AG08395 (cell line): ENCODE measurements around the gene GALNT7.
A peak's percentile ranks its signal among the peaks of the same experiment; 100 is the strongest.
"Not testable (repeated sequence)": the region's sequence is repeated elsewhere in the genome, so short reads cannot be mapped to it uniquely, and the experiment has no call there.

Experiments
- DNase-seq: peaks from one replicate; pipeline ENCODE4 v3.0.0; 2012; ENCODE audit warnings: mixed read lengths, low spot score

The GALNT7 gene, protein sequence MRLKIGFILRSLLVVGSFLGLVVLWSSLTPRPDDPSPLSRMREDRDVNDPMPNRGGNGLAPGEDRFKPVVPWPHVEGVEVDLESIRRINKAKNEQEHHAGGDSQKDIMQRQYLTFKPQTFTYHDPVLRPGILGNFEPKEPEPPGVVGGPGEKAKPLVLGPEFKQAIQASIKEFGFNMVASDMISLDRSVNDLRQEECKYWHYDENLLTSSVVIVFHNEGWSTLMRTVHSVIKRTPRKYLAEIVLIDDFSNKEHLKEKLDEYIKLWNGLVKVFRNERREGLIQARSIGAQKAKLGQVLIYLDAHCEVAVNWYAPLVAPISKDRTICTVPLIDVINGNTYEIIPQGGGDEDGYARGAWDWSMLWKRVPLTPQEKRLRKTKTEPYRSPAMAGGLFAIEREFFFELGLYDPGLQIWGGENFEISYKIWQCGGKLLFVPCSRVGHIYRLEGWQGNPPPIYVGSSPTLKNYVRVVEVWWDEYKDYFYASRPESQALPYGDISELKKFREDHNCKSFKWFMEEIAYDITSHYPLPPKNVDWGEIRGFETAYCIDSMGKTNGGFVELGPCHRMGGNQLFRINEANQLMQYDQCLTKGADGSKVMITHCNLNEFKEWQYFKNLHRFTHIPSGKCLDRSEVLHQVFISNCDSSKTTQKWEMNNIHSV

DNA sequence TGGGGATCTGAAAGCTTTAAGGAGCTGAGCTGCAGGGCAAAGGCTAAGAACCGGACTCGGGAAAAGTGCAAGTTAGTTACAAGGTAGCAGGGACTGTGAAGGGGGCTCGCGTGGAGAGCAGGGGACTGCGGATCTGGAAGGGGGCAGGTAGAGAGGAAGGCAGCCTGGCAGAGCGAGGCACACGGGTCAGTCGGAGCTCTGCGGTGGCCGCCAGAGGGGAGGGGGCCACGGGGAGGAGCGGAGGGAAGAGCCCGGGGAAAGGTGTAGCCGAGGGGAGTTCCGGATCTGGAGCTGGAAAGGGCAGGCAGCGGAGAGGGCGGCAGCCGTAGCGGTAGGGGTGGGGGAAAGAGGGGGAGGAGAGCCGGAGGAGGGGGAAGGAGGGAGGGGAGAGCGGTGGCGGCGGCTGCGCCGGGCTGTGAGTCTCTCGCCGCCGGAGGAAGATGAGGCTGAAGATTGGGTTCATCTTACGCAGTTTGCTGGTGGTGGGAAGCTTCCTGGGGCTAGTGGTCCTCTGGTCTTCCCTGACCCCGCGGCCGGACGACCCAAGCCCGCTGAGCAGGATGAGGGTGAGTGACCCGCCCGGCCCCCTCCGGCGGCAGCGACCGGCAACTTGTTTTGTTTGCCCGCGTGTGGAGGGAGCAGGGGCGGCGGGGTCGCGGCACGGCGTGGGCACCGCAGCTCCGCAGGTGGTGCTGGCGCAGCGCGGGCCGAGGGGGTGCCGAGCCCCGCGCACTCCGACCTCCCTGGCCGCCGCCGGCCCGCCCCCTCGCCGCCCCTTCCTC, at the start of gene GALNT7:
Gene GALNT7 (plus strand): TSS at position 416 of the 782 bp plus-strand sequence. CDS start 25 bp downstream, at position 441.
- DNase-seq = peak; percentile 53

DNA sequence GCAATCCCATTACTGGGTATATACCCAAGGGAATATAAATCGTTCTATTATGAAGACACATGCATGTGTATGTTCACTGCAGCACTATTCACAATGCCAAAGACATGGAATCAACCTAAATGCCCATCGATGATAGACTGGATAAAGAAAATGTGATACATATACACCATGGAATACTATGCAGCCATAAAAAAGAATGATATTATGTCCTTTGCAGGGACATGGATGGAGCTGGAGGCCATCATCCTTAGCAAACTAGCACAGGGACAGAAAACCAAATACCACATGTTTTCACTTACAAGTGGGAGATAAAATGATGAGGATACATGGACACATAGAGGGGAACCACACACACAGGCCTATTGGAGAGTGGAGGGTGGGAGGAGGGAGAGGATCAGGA, 49.8 kb upstream of the GALNT7 start:
- not testable (repeated sequence) for DNase-seq

DNA sequence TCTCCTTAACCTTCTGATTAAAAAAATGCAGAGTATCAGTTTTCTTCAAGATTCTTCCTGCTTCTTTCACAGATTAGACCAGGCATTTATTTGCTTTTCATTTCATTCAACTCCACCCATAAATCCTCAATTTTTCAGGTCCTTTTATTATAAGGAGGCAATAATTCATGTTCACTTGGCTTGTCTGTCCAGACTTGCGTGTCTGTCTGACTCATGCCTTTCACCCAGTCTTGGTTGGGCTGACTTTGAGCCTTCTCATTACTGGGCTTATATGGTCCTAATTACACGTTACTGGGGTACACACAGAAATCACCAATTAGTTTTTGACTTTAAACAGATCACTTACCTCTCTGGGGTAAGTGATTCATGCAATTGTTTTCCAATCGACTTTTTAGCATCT, 48.8 kb upstream of the GALNT7 start:
- DNase-seq = no peak

DNA sequence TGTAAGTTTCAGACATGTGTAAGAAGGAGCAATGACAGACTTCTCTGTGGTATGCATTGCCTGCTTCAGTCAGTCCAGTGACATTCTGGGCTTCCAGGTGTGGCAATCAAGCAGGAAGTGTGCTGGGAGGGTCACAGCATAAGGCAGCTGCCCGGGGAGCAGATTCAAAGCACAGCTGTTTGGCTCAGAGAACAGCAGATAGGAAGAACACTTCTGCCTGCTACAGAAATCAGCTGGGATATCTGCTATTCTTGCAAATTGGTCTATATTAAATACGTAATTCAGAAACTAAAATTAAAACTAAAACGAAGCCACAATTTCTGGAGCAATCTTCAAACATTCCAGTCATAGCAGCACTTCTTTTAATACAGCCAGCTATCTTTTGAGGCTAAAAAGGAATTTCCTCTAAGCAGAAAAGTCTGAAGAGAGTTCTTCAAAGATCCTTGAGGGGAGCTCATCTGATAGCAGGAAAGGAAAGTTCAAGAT, 47.5 kb upstream of the GALNT7 start:
- peak; percentile 6 for DNase-seq

DNA sequence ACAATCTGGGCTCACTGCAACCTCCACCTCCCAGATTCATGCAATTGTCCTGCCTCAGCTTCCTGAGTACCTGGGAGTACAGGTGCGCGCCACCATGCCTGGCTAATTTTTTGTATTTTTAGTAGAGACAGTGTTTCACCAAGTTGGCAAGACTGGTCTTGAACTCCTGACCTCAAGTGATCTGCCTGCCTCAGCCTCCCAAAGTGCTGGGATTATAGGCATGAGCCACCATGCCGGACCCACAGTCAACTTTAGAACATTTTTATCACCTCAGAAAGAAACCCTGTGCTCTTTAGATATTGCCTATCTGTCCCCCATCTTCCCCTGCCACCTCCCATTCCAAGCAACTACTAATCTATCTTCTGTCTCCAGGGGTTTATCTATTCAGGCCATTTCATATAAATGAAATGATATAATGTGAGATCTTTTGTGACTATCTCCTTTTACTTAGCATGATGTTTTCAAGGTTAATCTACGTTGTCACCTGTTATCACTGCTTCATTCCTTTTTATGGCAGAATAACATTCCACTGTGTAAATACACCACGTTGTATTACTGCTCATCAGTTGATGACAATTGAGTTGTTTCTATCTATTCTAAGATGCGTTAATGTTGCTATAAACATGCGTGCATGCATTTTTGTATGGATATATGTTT, 44.3 kb upstream of the GALNT7 start:
- no peak for DNase-seq

DNA sequence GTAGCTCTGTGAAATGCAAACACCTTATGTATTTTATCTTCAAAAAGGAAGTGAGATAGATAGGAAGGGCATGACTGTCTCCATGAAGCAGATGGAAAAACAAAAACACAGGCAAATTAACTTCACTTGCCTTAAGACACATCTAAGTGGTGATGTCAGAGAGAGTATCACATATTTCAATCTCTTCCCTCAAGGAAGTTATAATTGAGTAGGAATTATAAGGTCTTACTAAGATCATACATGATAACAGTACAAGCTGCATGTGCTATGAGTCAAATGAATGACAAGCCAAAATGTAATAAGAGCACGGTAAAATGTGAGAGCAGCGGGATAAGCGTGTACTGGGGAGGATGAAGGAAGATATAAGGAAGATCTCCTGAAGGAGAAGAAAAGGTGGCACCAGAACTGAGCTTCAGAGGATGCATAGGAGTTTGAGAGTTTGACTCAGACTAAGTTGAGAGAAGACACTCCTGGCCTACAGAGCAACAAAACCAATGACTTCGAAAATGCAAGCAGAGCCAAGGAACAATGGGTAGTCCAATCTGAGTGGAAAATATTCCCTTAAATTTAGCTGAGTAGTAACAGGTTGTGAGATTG, 43.3 kb upstream of the GALNT7 start:
- DNase-seq = no peak

DNA sequence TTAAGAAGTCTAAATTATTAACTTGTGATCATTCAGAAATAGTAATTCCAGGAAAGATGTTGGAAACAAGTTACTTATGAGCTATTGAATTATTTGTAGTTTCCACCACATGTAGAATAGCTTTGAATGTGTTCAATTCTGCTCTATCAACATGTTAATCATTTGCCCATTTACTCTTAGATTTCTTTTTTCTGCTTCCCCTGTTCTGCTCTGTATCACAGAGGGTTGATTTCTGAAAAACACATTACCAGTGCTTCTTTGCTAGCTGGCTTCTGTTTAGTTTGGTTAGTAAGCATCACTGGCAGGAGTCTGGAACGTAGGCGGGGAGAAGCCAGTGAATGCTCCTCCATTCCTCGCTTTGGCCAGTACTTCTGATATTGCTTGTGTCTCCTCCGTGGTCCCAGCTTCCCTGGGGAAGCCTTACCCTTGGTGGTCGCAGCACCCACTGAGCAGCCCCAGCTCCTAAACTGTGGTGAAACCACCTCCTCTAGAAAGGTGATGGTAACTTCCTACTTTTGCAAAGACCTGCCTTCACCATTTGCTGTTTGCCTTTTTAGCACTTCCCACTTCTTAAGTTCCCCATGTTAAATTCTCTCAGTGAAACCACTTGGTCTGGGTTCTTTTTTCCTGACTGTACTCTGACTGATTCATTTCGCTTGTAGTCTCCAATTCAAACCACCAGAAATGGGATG, 40.3 kb upstream of the GALNT7 start:
- no peak for DNase-seq

DNA sequence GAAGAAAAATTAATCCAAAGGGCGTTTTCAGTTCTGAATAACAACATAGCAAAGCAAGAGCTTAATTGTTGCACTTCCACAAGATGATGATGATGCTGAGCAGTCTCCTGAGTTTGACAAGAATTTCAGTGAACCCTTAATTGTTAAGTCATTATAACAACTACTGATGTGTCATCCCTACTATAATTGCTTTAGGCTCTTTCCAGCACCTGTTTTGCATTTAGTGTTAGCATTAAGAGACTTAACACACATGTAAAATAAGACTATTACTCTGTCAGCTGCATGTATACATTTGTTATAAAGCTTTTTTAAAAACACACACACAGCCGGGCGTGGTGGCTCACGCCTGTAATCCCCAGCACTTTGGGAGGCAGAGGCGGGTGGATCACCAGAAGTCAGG, 37.9 kb upstream of the GALNT7 start:
- DNase-seq = no peak

DNA sequence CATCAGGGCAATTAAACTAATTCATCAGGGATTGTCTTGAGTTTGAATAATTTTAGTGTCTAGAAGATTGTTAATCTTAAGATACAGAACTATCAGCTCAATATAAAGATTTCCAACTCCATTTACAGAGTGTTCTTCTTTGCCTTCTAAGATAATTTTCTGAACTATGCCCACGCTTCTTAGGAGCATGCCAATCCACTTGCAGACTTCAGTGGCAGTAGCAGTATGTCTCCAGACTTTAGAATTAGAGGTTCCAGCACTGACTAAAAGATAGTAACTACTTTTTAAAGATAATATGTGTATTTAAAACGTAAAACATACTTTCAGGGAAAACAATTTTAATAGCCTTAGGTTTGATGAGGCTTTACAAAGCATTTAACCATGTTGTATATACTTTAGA, 34.2 kb upstream of the GALNT7 start:
- DNase-seq = no peak

DNA sequence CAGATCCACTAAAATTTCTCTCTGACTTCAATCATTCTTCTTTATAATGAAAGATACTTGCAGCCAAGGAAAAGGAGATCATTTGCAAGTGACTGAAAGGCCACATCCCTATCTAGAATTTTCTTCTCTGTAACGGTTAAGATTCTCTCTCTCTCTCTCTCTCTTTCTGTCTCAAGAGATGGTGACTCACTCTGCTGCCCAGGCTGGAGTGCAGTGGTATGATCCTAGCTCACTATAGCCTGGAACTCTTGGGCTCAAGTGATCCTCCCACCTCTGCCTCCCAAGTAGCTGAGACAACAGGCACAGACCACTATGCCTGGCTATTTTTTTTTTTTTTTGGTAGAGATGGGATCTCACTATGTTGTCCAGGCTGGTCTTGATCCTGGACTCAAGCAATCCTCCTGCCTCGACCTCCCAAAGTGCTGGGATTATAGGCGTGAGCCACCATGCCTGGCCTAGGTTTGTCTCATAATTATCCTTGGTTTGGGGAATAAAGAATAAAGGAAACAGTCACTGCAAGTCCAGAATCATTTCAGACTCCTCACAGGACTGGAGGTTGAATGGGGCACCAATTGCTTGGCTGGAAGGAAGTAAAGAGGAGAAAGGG, 33.3 kb upstream of the GALNT7 start:
- no peak for DNase-seq

DNA sequence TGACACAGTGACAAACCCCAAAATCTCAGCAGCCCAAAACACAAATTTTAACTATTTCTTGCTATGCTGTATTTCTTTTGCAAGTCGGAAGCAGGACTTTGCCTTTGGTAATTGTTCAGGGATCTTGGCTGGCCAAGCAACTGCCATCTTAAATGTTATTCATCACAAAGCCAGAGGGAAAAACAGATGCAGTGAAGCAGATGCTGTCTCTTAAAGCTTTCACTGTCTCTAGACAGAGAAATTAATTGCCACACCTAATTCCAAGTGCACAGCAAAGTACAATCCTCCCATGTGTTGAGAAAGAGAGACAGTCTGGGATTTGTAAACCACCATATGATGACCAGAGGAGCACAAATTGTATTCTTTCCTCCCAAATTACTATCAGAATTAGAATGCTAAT, 30.0 kb upstream of the GALNT7 start:
- no peak for DNase-seq

DNA sequence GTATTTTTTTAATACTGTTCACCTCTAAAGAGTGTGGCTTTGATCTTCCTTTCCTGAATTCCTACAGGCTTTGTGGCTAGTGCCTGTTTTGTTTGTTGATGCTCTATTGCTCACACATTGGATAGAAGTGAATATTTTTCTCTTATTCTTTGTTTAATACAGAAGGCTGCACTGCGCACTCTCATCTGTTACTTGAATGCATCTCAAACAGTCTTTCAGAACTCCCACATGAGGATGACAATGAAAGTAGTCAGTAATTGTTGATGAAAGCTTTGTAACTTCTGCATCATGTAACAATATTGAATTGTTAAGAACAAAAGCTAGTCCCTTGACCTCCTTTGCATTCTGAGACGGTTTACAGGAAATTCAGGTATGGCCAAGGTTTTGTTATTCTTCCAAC, 29.1 kb upstream of the GALNT7 start:
- no peak for DNase-seq

DNA sequence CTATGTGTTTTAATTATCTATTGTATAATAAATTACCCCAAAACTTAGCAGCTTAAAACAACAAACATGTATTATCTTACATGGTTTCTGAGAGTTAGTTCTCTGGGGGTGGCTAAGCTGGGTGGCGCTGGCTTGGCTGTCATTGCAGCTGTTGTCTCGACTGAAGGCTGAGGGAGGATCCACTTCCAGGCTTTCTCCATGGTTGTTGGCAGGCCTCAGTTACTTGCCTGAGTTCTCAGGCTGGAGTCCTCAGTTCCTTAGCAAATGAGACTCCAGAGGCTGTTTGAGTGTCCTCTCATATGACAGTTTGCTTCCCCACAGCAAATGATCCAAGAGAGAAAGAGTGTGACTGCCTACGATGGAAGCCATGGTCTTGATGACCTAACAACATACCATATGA, 23.5 kb upstream of the GALNT7 start:
- no peak for DNase-seq

DNA sequence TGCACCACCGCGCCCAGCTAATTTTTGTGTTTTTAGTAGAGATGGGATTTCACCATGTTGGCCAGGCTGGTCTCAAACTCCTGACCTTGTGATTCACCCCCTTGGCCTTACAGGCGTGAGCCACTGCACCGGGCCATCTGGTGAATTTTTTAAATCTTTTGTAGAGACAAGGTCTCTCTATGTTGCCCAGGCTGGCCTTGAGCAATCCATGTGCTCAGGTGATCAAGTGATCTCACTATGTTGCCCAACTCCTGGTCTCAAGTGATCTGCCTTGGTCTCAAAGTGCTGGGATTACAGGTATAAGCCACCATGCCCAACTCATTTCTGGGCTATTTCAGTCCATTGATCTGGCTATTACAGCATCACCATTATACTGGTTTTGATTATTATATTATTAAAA, 22.2 kb upstream of the GALNT7 start:
- no peak for DNase-seq

DNA sequence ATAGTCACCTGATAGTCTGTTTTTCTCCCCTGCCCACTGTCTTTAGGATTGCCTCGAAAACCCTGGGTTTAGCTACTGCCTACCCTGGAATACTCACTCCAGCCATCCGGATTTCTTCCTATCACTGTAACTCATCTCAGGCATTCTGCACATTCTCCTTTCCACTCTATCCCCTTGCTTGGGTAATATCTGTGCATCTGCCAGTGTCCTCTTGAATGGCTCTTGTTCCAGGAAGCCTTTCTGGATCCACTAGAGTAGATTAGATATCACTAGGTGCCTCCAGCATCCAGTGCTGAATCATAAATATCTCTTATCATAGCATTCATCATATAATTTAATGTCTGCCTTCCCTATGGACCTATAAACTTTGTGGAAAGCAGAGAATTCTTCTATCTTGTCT, 17.1 kb upstream of the GALNT7 start:
- DNase-seq = no peak

DNA sequence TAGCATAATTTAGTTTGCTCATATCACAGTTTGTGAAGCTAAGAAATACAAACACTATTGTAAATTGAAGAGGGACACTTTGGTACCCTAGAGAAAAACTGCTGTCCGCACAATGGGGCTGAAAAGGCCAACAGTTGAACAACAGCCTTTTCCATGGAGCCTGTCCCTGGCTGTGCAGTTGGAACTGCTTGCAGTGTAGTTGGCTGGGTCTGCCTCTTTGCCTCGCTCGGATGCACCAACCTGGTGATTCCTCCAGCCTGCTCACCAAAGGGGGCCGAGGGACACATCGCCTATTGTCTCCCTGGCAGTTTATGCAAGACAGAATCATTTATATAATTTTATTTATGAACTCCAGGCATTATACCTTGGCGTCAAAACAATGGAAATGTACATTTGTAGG, 16.5 kb upstream of the GALNT7 start:
- no peak for DNase-seq

DNA sequence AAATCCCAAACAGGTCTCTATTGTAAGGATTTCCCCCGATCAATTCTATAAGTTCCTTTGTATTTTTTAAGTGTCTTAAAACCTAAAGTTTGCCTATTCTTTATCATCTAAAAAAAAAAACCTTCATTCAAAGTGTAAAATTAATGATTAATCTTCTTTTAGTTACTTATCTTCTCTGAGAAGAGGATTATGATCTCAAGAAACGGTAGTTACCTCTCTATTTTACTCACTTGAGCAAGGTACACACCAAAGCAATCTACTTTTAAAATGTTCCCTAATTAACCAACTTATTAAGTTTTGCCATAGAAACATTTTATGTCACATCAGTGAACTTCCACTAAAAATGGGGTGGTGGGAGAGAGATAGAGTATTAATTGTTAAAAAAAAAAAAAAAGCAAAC, 15.2 kb upstream of the GALNT7 start:
- DNase-seq = no peak

DNA sequence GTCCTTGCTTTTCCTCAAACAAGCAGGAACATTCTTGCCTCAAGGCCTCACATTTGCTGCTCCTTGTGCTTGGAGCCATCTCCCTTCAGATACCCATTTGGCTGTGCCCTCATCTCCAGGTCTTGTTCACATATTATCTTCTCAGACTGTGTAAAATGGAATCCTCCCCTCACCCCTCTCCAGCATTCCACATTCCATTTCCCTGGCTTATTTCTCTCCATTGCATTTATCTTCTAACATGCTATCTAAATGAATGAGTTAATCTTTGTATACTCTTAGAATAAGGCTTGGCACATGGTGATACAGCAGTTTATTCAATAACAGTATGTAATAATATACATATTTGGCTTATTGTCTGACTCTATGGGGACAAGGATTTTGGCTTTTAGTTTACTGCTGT, 8.8 kb upstream of the GALNT7 start:
- DNase-seq = no peak

DNA sequence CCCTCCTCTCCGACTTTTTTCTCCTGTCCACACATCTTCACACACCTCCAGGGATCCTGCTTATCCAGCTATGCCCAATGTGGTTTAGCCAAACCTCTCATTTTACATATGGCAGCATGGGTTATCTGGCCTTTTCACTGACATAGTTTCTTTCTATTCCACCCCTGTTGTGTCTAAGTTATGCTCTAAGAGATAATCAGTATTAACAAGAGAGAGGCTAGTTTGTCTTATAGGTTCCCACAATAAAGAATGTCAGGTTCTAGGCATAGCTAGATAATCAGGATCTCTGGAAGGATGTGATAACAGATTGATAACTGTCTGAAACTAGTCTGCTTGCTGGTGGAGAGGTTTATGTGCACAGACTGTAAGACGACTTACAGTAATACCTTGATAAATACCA, 7.7 kb upstream of the GALNT7 start:
- DNase-seq = no peak

DNA sequence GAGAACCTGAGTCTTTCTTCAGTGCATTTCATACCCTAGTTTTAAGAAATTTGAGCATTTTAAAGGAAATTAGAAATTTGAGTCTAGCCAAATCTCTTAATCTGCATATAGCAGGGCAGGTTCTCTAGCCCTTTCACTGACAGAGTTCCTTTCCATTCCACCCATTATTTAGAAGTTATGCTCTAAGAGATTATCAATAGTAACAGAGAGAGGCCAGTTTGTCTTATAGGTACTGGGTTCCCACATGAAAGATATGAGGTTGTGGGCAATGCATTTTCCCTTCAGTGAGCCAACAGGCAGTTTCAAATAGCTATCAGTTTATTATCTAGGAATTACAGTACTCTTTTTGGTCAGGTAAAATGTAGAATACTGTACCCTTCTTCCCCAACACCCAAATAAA, 7.3 kb upstream of the GALNT7 start:
- DNase-seq = no peak

DNA sequence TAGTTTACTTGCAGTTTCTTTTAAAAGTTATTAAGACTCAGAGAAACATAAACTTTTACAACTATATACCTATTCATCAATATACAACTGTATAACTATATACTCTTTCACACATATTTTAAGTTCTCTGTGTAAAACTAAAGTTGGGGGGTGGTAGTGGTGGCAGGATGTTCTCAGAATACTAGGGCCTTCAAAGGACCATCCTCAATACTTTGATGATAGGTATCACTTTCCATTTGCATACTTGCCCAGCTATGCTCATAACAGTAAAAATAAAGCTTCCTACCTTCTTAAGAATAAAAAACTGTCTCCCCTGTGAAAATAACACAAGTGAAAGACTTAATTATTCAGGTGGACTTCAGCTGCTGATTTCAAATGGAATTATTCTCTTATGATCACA, 2.9 kb upstream of the GALNT7 start:
- DNase-seq = no peak
